NCI-H146 treated with DMSO at 0.1 percent for 48 hours (cell line): ENCODE data around the gene SEC24C.
"Not testable (repeated sequence)": the region's sequence is repeated elsewhere in the genome, so short reads cannot be mapped to it uniquely, and the experiment has no call there.

ENCODE experiments used
- DNase-seq: peaks from one replicate; lab custom pipeline; 2025; ENCODE audit not compliant: unreplicated experiment; lab: John Stamatoyannopoulos, UW

Gene SEC24C

GRCh38 chr10:73731588-73732375, 12.4 kb upstream of the SEC24C start:
- no peak for DNase-seq

- no peak for DNase-seq
Measured at GRCh38 chr10:73732426-73732825, 11.7 kb upstream of the SEC24C start.

- DNase-seq: no peak
Measured at GRCh38 chr10:73732931-73733623, 11.1 kb upstream of the SEC24C start.

- DNase-seq: no peak
Measured at GRCh38 chr10:73734028-73734720, 10.0 kb upstream of the SEC24C start.

- DNase-seq: no peak
Measured at GRCh38 chr10:73734796-73735305, 9.3 kb upstream of the SEC24C start.

GRCh38 chr10:73740501-73741254, 3.5 kb upstream of the SEC24C start:
- not testable (repeated sequence) for DNase-seq

GRCh38 chr10:73742454-73742734, 1.8 kb upstream of the SEC24C start:
- no peak for DNase-seq

- DNase-seq: no peak
Measured at GRCh38 chr10:73743327-73743904, 756 bp upstream of the SEC24C start.

- DNase-seq: no peak
Measured at GRCh38 chr10:73744664-73744975, 448 bp downstream of the SEC24C start.

- DNase-seq: no peak
Measured at GRCh38 chr10:73746721-73747120, 2.5 kb downstream of the SEC24C start.

- no peak for DNase-seq
Measured at GRCh38 chr10:73750819-73751218, 6.6 kb downstream of the SEC24C start.

GRCh38 chr10:73756183-73756582, 12.0 kb downstream of the SEC24C start:
- no peak for DNase-seq

- no peak for DNase-seq
Measured at GRCh38 chr10:73758704-73759511, 14.7 kb downstream of the SEC24C start.

- DNase-seq: no peak
Measured at GRCh38 chr10:73759512-73760115, 15.4 kb downstream of the SEC24C start.

GRCh38 chr10:73761781-73762180, 17.6 kb downstream of the SEC24C start:
- DNase-seq: no peak

- DNase-seq: no peak
Measured at GRCh38 chr10:73762915-73763314, 18.7 kb downstream of the SEC24C start.

GRCh38 chr10:73763343-73763742, 19.2 kb downstream of the SEC24C start:
- no peak for DNase-seq

- no peak for DNase-seq
Measured at GRCh38 chr10:73765066-73765465, 20.9 kb downstream of the SEC24C start.

GRCh38 chr10:73768881-73769280, 24.7 kb downstream of the SEC24C start:
- no peak for DNase-seq

GRCh38 chr10:73769396-73769795, 25.2 kb downstream of the SEC24C start:
- DNase-seq: no peak
